Sciatic nerve (tissue), 2 donors: ENCODE results near the gene KHDC3L. TPM values are rescaled to one million over a fixed set of nuclear protein-coding genes. Genes with fewer than 3 reads are reported as not detected.

Experiments used
- ATAC-seq: fragments of 200-7000 bp; cut with Tn5 transposase; one replicate; pipeline ENCODE4 v1.9.1; 2020; ENCODE audit warnings: mild to moderate bottlenecking, moderate library complexity
- DNase-seq: peaks from one replicate; pipeline ENCODE4 v3.0.0-alpha.2; 2020; ENCODE audit warnings: low spot score
- intact Hi-C: fragments of 100-400 bp; cut with DNase I; formaldehyde crosslinking; loops from one replicate; pipeline ENCODE4 v1.14.2; 2022
- total RNA-seq: library from RNA; stranded (reverse); fragmentation: NEBNext Ultra II Directional; extraction: Animal tissue kit (Norgen Biotek cat#: 25700); gene quantifications from one replicate; pipeline ENCODE4 v1.2.1, GENCODE V29; 2021
- donor health status: DM: no; HTN: no; CAD: no.
- donor health status: DM: no; HTN: no; CAD: no.

The KHDC3L gene
- total RNA-seq, 1 donor from 2014 or later: not detected

DNA sequence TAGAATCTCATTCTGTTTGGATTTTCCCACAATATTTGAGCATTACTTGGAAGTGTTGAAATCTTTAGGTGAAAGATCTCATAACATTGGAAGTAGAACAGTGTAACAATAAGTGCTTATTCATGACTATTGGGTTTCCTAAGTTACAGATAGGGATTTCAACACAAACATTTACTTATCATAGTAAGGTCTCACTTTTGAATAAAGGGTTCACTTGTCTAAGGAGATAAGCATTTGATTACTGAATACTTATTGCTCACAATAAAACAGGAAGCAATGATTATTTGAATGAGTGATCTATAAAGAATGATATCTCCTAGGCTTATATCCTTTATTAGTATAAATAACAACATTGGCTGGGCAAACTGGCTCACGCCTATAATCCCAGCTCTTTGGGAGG is 46.9 kb downstream of the KHDC3L start:
- intact Hi-C loops: no loop called here
- ATAC-seq (no peak), DNase-seq (no peak)

GRCh38 chr6:73413102-73413501 is 50.6 kb downstream of the KHDC3L start:
- DNase-seq (no peak), ATAC-seq (no peak)
- intact Hi-C loops: no loop called here

Other genes with a start within 250 kb of the KHDC3L start
- gene KHDC1L, start 137.2 kb upstream of the KHDC3L start, total RNA-seq: not detected
- 2.0 TPM for gene KHDC1, start 99.5 kb upstream of the KHDC3L start, total RNA-seq
- gene DPPA5, start 8.4 kb upstream of the KHDC3L start, total RNA-seq: not detected
- not detected for gene OOEP, start 7.2 kb downstream of the KHDC3L start, total RNA-seq
- gene DDX43, start 32.2 kb downstream of the KHDC3L start, total RNA-seq: 0.89 TPM
- gene CGAS, start 89.6 kb downstream of the KHDC3L start, total RNA-seq: 7.5 TPM
- 34.6 TPM for gene MTO1, start 99.1 kb downstream of the KHDC3L start, total RNA-seq
- gene EEF1A1, start 158.4 kb downstream of the KHDC3L start, total RNA-seq: 6,940 TPM